ENCODE data around the gene SMCO2. TPM values are rescaled to one million over a fixed set of nuclear protein-coding genes. Genes with fewer than 3 reads are reported as not detected.
A peak's percentile ranks its signal among the peaks of the same experiment; 100 is the strongest.

Gene SMCO2
- total and polyA plus RNA-seq, 2 of the 4 experiments (the other 2 are of a cell fraction) = 0.19 TPM; not detected in 1

GRCh38 chr12:27541031-27541719, 94.6 kb downstream of the SMCO2 start:
- H2BK5ac ChIP-seq (ENCODE audit: low read depth, low read length, poor library complexity, severe bottlenecking) = peak overlapping the region; percentile 7
- H4K8ac ChIP-seq (ENCODE audit: low read depth in 2 of 2, low read length in 2 of 2) = no peak overlapping the region
- no TSS peak for BruUV-seq (replicated peaks)
- peak overlapping the region; percentile 4; the same call in 1 of the 2 replicates for H3K18ac ChIP-seq (ENCODE audit: low read depth, low read length)
- no peaks in the 10 kb centered on the region for H3K36me3 ChIP-seq (ENCODE audit: control insufficient read depth, insufficient read depth, low read length)
- H4K5ac ChIP-seq (ENCODE audit: low read depth, low read length) = no peak overlapping the region; the same call in 1 of the 2 replicates
- peaks cover 16% of the 10 kb centered on the region for H3K4me1 ChIP-seq (ENCODE audit: control insufficient read depth, insufficient read depth, low read length)
- H2BK120ac ChIP-seq (ENCODE audit: low read depth, low read length) = no peak overlapping the region; the same call in 1 of the 2 replicates
- no peak overlapping the region for H3K56ac ChIP-seq (ENCODE audit: extremely low read depth, insufficient read depth, low read length)
- TF ChIP-seq RFX5 (IDR thresholded peaks at IDR 0.05; ENCODE audit: low read depth, low read length) = no peak
- no peak for TF ChIP-seq BHLHE40 (IDR thresholded peaks at IDR 0.05; ENCODE audit: low read depth, low read length)
- TF ChIP-seq USF2 (IDR thresholded peaks at IDR 0.05; ENCODE audit: low read depth, low read length) = no peak
- no peak for TF ChIP-seq MAFK (IDR thresholded peaks at IDR 0.05; ENCODE audit: low read depth, low read length)
- TF ChIP-seq SMC3 (IDR thresholded peaks at IDR 0.05; ENCODE audit: low read depth, low read length) = no peak
- TF ChIP-seq, protein P1, sequence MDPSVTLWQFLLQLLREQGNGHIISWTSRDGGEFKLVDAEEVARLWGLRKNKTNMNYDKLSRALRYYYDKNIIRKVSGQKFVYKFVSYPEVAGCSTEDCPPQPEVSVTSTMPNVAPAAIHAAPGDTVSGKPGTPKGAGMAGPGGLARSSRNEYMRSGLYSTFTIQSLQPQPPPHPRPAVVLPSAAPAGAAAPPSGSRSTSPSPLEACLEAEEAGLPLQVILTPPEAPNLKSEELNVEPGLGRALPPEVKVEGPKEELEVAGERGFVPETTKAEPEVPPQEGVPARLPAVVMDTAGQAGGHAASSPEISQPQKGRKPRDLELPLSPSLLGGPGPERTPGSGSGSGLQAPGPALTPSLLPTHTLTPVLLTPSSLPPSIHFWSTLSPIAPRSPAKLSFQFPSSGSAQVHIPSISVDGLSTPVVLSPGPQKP (IDR thresholded peaks at IDR 0.05; ENCODE audit: borderline replicate concordance, low read depth, low read length) = no peak
- no peak for TF ChIP-seq MXI1 (IDR thresholded peaks at IDR 0.05; ENCODE audit: borderline replicate concordance, low read depth, low read length)
- no peak for TF ChIP-seq RAD21 (IDR thresholded peaks at IDR 0.05; ENCODE audit: low read length)
- no peak for TF ChIP-seq CHD1 (IDR thresholded peaks at IDR 0.05; ENCODE audit: low read depth, low read length)
- no peak for TF ChIP-seq MAZ (IDR thresholded peaks at IDR 0.05; ENCODE audit: borderline replicate concordance, low read depth, low read length)
- TF ChIP-seq, protein P2, sequence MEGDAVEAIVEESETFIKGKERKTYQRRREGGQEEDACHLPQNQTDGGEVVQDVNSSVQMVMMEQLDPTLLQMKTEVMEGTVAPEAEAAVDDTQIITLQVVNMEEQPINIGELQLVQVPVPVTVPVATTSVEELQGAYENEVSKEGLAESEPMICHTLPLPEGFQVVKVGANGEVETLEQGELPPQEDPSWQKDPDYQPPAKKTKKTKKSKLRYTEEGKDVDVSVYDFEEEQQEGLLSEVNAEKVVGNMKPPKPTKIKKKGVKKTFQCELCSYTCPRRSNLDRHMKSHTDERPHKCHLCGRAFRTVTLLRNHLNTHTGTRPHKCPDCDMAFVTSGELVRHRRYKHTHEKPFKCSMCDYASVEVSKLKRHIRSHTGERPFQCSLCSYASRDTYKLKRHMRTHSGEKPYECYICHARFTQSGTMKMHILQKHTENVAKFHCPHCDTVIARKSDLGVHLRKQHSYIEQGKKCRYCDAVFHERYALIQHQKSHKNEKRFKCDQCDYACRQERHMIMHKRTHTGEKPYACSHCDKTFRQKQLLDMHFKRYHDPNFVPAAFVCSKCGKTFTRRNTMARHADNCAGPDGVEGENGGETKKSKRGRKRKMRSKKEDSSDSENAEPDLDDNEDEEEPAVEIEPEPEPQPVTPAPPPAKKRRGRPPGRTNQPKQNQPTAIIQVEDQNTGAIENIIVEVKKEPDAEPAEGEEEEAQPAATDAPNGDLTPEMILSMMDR (conservative IDR thresholded peaks at IDR 0.05; ENCODE audit: low read depth, low read length) = no peak
- no peak for TF ChIP-seq POLR2A (IDR thresholded peaks at IDR 0.05; ENCODE audit: low read depth, low read length)
- TF ChIP-seq FOS (IDR thresholded peaks at IDR 0.05; ENCODE audit: low read depth, low read length) = no peak
- TF ChIP-seq CEBPB (IDR thresholded peaks at IDR 0.05; ENCODE audit: low read depth, low read length) = no peak
- no peak for TF ChIP-seq NFE2L2 (IDR thresholded peaks at IDR 0.05; ENCODE audit: low read depth, low read length)
- H3K27ac ChIP-seq (ENCODE audit: insufficient read depth, low read length) = no peak overlapping the region
- in situ Hi-C loops (cut with MboI; ENCODE audit: low sequenced_read_pairs) (no loop called here), dilution Hi-C loops (cut with HindIII; ENCODE audit: low sequenced_read_pairs, unreplicated experiment) (no loop called here), intact Hi-C loops (cut with micrococcal nuclease) (no loop called here)
- no peak overlapping the region for H3K4me3 ChIP-seq (ENCODE audit: insufficient read depth, low read depth, low read length)
- no peak overlapping the region for H2AK9ac ChIP-seq (replicated peaks; ENCODE audit: low read depth, low read length, poor library complexity)
- H3K9me1 ChIP-seq (ENCODE audit: insufficient read depth, low read length) = peaks cover 28% of the 10 kb centered on the region
- H3K14ac ChIP-seq (replicated peaks; ENCODE audit: low read depth, low read length) = peak overlapping the region; percentile 80
- H4K91ac ChIP-seq (ENCODE audit: insufficient read depth, low read depth, low read length) = no peak overlapping the region; the same call in 1 of the 2 replicates
- 0 out of 3 replicates have a peak overlapping the region, but pooled peaks have one; percentile 46 for H2BK15ac ChIP-seq (ENCODE audit: low read depth, low read length)
- 60% methylated on average over 1 of the region's 8 CpGs; no CpG with 5 or more reads in 1 of the 2 experiments for WGBS, 2 experiments (ENCODE audit: extremely low coverage in 2 of 2, insufficient read length in 1 of 2)
- POLR2A ChIA-PET (ENCODE audit: unreplicated experiment) = interaction anchor here (0.9 kb wide), 1 partner anchor 17 kb away, joined by 3 read pairs; the partner anchor contains the start of gene PPFIBP1
- CTCF ChIA-PET = no interaction called here
- no peaks in the 10 kb centered on the region for H3K27me3 ChIP-seq (ENCODE audit: control insufficient read depth, insufficient read depth, low read length)
- peaks cover 29 to 79% of the 10 kb centered on the region in 2 experiments for H3K79me1 ChIP-seq (ENCODE audit: low read depth in 1 of 2, low read length in 2 of 2)
- no peak overlapping the region for H3K4me2 ChIP-seq (ENCODE audit: low read depth, low read length)
- no peaks in the 10 kb centered on the region for H3K9me3 ChIP-seq (ENCODE audit: control insufficient read depth, insufficient read depth, low read length)
- H2BK20ac ChIP-seq (ENCODE audit: low read depth, low read length) = peak overlapping the region; percentile 32; the same call in 1 of the 2 replicates
- no peak for DNase-seq
- peak overlapping the region; percentile 86 for H2AK5ac ChIP-seq (ENCODE audit: low read depth, low read length)
- no peak for ATAC-seq (ENCODE audit: low read depth)
- H3K23ac ChIP-seq (ENCODE audit: low read depth, low read length) = peak overlapping the region; percentile 53; the same call in 1 of the 2 replicates
- H3K9ac ChIP-seq (ENCODE audit: low read depth, low read length) = no peak overlapping the region
- peak overlapping the region; percentile 68 for H3K4ac ChIP-seq (ENCODE audit: low read depth, low read length)
- H2AFZ ChIP-seq (replicated peaks; ENCODE audit: low read length, poor library complexity) = no peak overlapping the region
- peaks cover 37% of the 10 kb centered on the region; the same call in 1 of the 2 replicates for H4K20me1 ChIP-seq (ENCODE audit: insufficient read depth, low read length)
